GM12892 (cell line): Measurements from ENCODE around the gene PAX7.

Experiments used
- POLR2A ChIP-seq: IDR thresholded peaks from 2 replicates; pipeline ENCODE4 v1.6.1; 2011; ENCODE audit warnings: low read depth, low read length, control low read depth
- POLR2AphosphoS5 ChIP-seq: IDR thresholded peaks from 2 replicates; pipeline ENCODE4 v1.6.1; 2011; ENCODE audit warnings: low read depth, low read length, control low read depth

DNA sequence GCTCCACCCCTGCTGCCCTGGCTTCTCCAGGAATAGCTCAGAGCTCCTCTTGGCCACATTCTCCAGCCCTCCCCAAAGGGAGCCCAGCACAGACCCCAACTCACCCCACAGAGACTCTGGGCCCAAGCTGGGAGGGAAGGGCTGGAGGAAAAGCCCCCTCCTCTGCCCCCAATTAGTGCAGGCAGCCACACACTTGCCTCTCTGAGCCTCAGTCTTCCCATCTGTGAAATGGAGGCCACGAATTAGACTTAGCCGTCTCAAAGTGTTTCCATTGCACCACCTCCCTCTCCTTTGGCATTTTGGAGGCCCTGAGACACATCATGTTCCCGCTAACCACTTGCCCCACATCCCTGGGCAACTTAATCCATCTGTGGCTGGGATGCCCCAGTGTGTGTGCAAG, 108.0 kb downstream of the PAX7 start:
- TF ChIP-seq POLR2AphosphoS5 (no peak), POLR2A (no peak)
